HG02981 (cell line): ENCODE data around the gene KDM3A.
"Not testable (repeated sequence)": the region's sequence is repeated elsewhere in the genome, so short reads cannot be mapped to it uniquely, and the experiment has no call there.

Experiments
- ATAC-seq: cut with Tn5 transposase; IDR thresholded peaks from one replicate; pipeline ENCODE4 v1.9.1; 2021; ENCODE audit warnings: mild to moderate bottlenecking, moderate library complexity; ENCODE audit not compliant: unreplicated experiment

KDM3A gene

DNA sequence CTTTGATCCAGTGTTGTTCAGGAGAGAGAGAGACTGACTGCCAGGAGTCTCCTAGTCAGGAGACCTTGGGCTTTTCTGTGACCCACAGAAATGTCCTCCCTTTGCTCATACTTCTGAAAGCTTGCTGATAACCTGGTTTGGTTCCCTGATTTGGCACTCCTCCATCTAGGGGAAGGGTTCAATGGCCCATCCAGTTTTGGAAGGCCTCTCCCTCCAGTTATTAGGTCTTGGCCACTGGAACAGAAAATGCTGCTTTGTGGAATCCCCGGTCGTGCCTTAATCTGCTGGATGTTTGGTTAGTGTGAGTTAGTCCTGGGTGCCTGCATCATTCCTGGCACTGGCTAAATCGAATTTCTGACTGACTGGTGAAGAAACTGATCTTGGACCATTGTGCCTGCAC is 35.7 kb downstream of the KDM3A start:
- no peak for ATAC-seq

DNA sequence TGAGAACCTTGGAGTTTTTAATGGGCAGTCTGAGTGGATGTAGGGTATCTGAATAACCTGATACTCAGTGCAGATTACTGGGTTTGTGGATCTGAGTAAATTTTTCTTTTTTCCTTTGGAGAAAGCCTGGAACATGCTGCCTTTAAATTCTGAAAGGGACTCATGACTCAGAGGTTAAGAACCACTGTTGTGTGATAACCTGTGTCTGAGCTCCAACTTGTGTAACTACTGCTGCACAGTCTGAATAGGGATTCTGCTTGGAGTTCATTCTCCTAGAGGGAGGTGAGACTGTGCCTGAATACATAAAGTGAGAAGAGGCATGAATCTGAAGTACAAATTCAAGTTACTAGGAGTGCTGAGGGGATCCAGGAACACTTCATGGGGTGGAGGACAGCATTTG is 36.2 kb downstream of the KDM3A start:
- no peak for ATAC-seq

DNA sequence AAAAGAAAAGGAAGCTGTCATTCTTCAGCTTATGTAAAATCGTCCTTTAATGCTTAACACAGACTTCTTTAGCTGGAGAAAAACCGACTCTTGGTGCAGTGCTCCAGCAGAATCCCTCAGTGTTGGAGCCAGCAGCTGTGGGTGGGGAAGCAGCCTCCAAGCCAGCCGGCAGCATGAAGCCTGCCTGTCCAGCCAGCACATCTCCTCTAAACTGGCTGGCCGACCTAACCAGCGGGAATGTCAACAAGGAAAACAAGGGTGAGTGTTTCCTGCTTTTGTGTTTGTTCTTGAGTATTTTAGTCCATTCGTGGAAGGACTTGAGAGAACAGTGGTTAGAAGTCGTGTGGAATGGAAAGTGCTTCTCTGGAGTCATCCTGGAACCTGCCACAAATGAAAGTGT is 38.9 kb downstream of the KDM3A start:
- no peak for ATAC-seq

DNA sequence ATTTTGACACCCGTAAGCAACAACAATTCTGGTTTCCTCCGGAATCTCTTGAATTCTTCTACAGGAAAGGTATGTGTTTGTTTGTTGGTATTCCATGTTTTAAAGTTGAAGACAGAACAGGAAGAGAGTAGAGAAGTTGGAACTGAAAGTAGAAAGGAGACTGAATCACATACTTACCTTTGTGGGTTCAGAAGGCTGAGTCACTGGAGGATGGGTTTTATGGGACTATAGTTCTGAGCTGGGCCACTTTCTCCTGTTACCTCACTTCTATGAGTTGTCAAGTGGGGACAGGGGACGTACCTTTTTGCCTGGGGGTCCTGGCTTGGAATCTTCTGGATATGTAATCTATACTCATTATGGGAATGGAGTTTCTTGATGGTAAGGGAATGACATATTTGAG is 40.9 kb downstream of the KDM3A start:
- ATAC-seq: no peak

DNA sequence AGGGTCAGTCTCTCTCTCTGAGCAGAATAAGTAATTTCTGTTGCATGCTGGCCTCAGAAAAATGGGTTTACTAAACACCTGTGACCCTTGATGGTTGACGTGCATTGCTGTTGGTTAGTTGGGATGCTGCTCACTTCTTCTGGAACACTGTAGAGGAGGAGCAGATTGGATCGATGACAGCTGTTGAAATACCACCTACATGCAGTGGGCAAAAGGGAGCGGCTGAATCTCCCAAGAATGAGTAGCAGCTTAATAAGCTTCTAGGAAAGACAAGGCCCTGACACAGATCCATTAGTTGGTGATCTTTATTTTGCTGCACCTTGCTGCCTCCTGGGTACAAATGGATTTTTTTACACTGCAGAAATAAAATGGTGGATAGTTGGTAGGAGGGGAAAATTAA is 43.2 kb downstream of the KDM3A start:
- ATAC-seq: no peak

DNA sequence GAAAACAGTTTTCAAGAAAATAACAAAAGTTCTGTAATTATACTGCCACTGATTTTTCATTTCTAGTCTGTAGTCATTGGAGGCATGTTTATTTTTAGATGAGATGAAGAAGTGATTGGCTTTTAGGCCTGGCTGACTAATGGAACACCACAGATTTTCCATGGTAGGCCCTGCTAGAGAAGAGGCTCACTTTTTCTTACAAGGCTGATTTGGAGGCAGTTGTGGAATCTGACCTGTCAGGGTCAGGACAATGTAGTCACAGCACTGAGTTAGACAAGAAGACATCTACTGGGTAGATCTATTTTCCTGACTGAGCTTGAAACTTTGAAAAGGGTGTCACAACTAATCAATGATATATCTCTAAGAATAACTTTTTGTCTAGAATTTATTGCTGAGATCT is 43.9 kb downstream of the KDM3A start:
- ATAC-seq: no peak

DNA sequence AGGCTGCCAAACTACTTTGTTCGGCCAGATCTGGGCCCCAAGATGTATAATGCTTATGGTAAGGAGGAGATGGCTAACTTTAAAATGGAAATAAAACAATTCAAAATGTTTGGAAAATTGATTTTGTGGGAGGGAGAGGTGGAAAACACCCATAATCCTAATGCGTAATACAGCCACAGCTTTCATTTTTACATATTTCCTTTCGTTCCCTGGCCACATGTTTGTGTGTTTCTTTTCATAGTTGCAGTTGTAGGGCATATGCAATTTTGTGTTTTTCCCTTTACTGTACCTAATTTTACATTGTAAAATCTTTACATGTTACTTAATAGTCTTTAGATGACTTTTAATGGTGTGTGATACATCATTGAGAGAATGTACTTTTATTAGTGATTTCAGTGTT is 44.6 kb downstream of the KDM3A start:
- ATAC-seq: no peak

DNA sequence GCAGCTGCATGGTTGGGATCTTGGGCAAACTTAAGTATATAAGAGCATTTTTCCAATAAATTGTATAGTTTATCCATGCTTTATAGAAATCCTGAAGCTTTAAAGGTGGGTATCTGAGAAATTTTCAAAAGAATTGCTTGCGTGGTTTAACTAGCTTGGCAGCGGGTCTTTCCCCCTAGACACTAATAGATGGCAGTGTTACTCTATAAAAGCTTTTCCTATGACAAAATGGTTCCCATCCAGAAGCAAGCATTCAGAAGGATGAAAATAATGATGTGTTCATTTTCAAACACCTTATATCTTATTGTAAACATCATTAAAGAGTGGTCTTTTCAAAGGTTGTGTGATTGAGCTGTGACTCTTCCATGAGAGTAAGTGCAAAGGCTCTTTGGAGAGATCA is 45.9 kb downstream of the KDM3A start:
- ATAC-seq: no peak

DNA sequence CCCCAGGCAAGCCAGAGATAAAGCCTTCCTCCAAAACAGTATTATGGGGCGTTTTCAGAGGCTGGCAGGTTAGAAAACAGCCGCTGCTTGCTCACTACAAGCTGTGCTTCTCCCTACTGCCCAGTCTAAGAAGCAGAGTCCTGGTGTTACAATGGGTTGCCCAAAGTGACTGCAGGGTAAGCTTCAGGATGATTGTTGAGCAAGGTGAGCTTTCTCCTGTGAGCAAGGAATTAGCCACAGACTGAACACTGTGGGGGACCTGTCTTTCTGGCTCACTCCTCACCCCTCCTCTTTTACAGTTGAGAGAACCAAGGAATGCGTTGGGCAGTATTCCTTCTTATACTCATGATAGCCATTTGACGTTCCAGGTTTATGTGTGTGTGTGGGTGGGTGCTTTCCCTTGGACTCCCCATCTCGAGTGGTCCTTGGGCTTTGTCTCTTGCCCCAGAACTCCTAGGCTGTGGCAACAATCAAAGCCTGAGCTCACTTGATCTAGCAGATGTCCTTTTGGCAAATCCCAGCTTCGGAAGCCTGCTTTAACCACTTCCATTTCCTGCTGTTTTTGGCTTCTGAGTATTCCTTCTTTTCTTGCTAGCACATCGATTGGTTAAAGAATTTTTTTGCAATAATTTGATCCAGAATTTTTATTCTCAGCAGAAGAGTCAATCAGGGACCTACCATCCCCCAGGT is 47.5 kb downstream of the KDM3A start:
- ATAC-seq: no peak

DNA sequence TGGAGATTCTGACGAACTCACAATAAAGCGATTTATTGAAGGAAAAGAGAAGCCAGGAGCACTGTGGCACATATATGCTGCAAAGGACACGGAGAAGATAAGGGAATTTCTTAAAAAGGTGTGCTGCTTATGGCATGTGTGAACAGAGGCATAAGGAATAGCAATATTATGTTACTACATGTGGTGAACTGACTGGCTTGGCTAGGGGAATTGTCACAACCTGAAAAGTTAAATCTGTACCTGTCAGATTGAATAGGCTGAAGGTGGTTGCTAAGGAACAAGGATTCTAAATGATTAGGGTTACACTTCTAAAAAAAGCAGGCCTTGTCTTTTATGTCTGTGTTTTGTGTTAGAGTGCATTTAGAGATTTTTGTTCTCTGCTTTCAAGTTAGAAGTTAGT is 48.4 kb downstream of the KDM3A start:
- no peak for ATAC-seq

DNA sequence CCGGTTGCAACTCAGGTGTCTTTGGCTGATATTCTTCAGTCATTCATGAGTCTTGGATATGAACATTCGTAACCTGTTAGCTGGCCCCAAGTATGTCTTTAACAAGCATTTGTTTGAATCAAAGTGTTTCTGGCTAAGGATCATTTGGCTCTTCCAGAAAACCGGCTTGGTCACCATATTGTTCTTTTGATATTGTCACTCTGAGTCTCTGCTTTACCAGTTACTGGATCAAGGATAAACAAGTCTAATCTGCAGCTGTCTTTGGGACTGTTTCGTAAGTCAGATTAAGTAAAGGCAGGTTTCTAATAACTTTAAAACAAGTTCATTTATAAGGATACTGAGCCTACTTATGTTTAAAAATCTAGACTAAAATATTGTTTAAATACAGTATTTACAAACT is 49.1 kb downstream of the KDM3A start:
- no peak for ATAC-seq

DNA sequence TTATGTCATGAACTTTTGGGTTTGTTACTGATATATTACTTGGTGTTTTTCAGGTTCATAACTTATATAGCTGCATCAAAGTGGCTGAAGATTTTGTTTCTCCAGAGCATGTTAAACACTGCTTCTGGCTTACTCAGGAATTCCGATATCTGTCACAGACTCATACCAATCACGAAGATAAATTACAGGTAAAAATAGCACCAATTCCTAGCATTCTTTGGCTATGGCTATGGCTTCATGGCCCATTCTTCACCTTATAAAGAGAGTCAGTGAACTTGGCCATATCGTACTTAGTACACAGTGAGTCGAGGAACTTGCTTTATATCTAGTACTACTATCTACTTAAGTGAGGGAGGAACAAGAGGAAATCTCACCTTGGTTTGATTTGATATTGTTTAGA is 49.9 kb downstream of the KDM3A start:
- no peak for ATAC-seq

DNA sequence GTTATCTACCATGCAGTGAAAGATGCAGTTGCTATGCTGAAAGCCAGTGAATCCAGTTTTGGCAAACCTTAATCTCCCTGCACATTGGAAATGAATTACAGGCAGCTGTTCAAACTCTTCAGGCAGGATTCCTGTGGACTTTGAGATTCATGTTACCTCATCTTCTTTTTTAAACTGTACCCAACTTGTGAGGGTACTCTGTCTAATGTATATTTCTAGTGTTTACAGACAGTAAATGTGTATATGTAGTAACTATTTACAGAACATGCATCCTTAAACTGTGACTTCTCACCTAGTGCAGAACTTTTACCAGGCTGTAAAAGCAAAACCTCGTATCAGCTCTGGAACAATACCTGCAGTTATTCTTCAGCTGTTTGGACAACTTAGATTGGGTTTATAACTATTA is 50.9 kb downstream of the KDM3A start:
- no peak for ATAC-seq

DNA sequence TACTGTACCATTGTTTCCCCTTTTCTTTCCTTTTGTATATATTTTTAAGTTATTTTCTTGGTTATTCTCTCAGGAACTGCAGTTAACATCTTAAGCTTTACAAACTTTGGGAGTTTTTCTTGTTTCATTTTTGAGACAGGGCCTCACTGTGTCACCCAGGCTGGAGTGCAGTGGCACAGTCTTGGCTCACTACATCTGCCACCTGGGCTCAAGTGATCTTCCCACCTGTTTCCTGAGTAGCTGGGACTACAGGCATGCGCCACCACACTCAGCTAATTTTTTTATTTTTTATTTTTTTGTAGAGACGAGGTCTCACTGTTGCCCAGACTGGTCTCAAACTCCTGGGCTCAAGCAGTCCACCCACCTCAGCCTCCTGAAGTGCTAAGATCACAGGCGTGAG is 55.2 kb downstream of the KDM3A start:
- ATAC-seq: not testable (repeated sequence)

DNA sequence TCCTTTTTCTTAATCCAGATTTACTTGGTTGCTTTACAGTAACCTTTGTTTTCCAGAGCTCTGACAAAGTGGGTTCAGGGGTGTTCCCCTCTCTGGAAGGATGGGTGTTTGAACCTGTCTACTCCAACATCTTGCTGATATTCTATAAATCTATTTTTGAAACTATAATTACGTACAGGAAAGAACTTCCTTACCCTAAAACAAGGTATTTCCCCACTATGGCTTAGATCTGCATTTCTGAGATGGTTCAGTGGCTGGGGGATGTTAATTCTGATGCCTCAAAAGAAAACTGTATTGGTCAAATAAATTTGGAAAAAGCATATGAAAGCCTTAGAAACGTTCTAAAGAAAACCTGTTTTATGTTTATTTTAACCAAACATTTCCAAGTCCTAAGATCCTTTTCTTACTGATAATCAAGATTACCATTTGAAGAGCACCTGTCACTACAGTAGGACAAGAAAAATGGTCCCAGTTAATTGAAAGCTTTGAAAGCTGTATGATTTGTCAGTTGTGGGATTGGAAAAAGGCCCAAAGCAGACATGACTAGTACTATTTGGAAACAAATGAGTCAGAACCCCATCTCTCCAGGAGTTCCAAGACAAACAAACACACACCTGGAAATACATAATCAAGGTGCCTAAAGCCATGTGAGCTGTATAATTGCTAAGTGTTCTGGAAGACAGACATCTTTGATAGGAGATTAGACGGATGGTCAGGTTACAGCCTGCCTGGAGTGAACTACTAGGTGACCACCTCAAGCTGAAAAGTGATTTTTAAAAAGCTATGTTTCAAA is 57.5 kb downstream of the KDM3A start:
- ATAC-seq: no peak

DNA sequence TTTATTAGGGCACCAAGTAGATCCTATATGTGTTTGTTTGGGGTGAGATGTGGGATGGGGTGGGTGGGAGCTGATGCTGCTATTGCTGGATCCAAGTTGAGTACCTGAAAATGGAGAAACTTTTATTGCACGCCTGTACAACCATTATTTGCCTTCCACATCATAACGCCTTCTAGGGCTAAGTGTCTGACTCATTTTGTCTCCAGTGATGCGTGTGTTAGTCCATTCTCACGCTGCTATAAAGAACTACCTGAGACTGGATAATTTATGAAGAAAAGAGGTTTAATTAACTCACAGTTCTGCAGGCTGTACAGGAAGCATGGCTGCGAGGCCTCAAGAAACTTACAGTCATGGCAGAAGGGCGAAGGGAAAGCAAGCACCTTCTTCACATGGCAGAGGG is 58.2 kb downstream of the KDM3A start:
- ATAC-seq: no peak

DNA sequence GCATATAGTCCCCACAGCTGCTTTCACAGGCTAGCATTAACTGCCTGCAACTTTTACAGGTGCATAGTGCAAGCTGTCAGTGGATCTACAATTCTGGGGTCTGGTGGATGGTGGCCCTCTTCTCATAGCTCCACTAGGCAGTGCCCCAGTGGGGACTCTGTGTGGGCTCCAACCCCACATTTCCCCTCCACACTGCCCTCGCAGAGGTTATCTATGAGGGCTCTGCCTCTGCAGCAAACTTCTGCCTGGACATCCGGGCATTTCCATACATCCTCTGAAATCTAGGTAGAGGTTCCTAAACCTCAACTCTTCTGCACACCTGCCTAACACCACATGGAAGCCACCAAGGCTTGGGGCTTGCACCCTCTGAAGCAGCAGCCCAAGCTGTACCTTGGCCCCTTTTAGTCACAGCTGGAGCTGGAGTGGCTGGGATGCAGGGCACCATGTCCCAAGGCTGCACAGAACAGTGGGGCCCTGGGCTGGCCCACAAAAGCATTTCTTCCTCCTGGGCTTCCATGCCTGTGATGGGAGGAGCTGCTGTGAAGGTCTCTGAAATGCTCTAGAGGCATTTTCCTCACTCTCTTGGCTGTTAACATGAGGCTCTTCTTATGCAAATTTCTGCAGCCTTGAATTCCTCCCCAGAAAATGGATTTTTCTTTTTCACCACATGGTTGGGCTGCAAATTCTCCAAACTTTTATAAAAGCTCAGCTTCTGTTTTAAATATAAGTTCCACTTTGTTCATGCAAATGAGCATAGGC is 59.3 kb downstream of the KDM3A start:
- ATAC-seq: no peak

DNA sequence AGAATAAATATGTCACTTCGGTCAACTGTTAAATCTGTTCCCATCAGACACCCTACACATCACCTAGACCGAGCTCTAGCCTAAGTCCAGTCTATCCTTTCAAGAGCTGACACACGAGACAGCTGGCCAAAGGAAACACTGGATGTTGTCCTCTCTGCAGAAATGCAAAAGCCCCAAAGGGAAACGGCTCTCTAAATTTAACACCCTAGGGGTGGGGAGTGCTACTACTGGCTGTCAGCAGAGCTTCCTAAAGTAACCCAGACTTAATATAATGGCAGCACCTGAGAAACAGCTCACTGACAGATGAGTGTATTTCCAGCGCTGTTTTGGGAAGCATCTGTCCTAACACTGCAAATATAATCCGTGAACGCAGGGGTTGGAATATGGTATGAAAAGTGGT is 66.4 kb downstream of the KDM3A start:
- no peak for ATAC-seq

DNA sequence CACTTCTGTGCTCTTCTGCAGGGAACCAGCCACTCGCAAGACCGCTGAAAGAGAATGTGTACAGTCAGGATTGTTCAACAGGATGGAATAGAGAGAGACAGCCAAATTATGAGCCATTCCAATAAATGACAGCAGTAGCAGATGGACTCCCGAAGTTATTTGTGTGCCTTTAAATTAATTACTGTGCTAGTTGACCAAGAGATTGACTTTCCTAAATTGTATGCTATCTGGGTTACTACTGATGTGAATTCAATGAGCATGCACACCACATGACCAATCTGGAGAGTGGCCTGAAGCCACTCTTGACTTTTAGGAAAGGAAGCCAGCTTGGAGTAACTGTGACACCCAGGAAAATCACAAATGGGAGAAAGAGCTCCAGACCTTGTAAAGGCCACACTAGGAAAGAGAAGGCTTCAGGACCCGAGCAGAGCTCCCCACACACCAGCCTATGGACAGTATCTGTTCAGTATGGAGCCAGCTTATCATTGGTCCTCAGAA is 69.3 kb downstream of the KDM3A start:
- no peak for ATAC-seq

DNA sequence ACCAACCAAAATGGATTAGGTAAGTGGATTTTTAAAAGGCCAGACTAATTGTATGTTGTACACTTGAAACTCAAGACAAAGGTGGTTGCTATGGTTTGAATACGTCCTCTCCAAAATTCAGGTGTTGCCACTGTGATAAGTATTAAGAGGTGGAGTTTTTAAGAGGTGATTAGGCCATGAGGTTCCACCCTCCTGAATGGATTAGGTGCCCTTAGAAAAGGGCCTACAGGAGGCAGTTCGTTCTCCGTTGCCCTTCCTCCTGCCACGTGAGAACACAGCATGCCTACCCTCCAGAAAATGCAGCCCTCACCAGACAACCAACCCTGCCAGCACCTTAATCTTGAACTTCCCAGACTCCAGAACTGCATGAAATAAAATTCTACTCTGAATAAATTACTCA is 70.9 kb downstream of the KDM3A start:
- no peak for ATAC-seq

DNA sequence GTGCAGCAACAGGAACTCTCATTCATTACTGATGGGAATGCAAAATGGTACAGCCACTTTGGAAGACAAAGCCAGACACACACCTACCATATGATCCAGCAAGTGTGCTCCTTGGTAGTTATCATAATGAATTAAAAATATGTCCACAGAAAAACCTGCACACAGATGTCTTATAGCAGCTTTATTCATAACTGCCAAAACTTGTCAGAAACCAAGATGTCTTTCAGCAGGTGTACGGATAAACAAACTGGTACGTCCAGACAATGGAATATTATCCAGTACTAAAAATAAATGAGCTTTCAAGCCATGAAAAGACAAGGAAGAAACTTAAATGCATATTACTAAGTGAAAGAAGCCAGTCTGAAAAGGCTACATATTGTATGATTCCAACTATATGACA is 71.7 kb downstream of the KDM3A start:
- no peak for ATAC-seq
